ENCODE results near the gene RASAL1. TPM values are rescaled to one million over a fixed set of nuclear protein-coding genes. Genes with fewer than 3 reads are reported as not detected.

The RASAL1 gene
- total RNA-seq, 1 donor from 2014 or later: 0.65 TPM

- no peak overlapping the region for H3K4me3 Mint-ChIP-seq
- TF ChIP-seq, protein P1, sequence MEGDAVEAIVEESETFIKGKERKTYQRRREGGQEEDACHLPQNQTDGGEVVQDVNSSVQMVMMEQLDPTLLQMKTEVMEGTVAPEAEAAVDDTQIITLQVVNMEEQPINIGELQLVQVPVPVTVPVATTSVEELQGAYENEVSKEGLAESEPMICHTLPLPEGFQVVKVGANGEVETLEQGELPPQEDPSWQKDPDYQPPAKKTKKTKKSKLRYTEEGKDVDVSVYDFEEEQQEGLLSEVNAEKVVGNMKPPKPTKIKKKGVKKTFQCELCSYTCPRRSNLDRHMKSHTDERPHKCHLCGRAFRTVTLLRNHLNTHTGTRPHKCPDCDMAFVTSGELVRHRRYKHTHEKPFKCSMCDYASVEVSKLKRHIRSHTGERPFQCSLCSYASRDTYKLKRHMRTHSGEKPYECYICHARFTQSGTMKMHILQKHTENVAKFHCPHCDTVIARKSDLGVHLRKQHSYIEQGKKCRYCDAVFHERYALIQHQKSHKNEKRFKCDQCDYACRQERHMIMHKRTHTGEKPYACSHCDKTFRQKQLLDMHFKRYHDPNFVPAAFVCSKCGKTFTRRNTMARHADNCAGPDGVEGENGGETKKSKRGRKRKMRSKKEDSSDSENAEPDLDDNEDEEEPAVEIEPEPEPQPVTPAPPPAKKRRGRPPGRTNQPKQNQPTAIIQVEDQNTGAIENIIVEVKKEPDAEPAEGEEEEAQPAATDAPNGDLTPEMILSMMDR (IDR thresholded peaks at IDR 0.05; ENCODE audit: unreplicated experiment): no peak
- no peaks in the 10 kb centered on the region for H3K4me1 Mint-ChIP-seq
- no peak for DNase-seq (ENCODE audit: low spot score in 2 of 2, unreplicated experiment in 2 of 2)
- H3K27ac Mint-ChIP-seq: no peak overlapping the region
- peaks cover 87% of the 10 kb centered on the region for H3K27me3 Mint-ChIP-seq (ENCODE audit: low read depth)
- no peaks in the 10 kb centered on the region for H3K36me3 Mint-ChIP-seq
- no peaks in the 10 kb centered on the region for H3K9me3 Mint-ChIP-seq
Measured at GRCh38 chr12:113050795-113051194, 84.8 kb downstream of the RASAL1 start.

DNA sequence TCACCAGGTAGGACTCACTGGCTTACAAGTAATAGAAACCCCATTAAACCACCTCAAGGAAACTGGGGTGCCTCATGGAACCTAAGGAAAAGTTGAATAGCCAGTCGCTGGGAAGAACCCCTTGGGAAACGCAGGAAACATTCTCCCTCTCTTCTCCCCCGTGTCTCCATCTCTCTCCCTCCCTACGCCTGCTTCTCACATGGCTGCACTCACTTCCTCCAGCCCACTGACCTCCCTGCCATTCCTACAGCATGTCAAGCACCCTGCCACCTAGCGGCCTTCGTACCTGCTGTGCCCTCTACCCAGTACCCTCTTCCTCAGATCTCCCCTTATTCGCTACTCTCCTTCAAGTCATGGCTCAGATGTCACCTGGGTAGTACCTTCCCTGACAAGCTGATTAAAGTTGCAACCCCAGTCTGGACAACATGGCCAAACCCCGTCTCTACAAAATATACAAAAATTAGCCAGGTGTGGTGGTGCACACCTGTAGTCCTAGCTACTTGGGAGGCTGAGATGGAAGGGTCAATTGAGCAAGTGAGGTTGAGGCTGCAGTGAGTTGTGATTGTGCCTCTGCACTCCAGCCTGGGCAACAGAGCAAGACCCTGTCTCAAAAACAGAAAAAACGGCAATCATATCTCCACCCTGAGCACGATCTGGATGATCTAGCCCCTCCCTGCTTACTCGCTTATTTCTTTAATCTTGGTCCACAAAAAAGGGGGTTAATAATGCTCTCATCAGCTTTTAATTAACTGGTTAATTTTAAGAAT lies 85.4 kb downstream of the RASAL1 start:
- Mint-ChIP-seq H3K27me3 (ENCODE audit: low read depth) (peaks cover 87% of the 10 kb centered on the region), H3K4me3 (no peak overlapping the region)
- DNase-seq (ENCODE audit: low spot score in 2 of 2, unreplicated experiment in 2 of 2): no peak

More for the DNA sequence above, 85.4 kb downstream of the RASAL1 start:
- no peaks in the 10 kb centered on the region for H3K36me3 Mint-ChIP-seq
- no peak overlapping the region for H3K27ac Mint-ChIP-seq
- no peaks in the 10 kb centered on the region for H3K9me3 Mint-ChIP-seq
- TF ChIP-seq, protein P1 (IDR thresholded peaks at IDR 0.05; ENCODE audit: unreplicated experiment): no peak
- H3K4me1 Mint-ChIP-seq: no peaks in the 10 kb centered on the region

Small RNA genes within 50 kb of the gene (microRNA-seq; reads per million reads assigned to microRNA genes)
- gene MIR7106: 0.88 reads per million

Other genes with a start within 250 kb of the RASAL1 start
- 5.4 to 8.9 TPM (median 6.2 TPM) in 3 replicates for gene OAS1, start 228.8 kb downstream of the RASAL1 start, total RNA-seq
- 6.0 to 7.7 TPM (median 6.5 TPM) in 3 replicates for gene OAS3, start 197.3 kb downstream of the RASAL1 start, total RNA-seq
- gene OAS2, start 157.2 kb downstream of the RASAL1 start, total RNA-seq: 0.22 to 0.43 TPM (median 0.36 TPM) in 3 replicates
- 1.2 to 1.6 TPM (median 1.4 TPM) in 3 replicates for gene DTX1, start 79.0 kb downstream of the RASAL1 start, total RNA-seq
- not detected in 3 replicates for gene CFAP73, start 14.0 kb upstream of the RASAL1 start, total RNA-seq
- gene DDX54, start 49.7 kb upstream of the RASAL1 start, total RNA-seq: 66.7 to 74.5 TPM (median 69.0 TPM) in 3 replicates
- gene RITA1, start 50.0 kb upstream of the RASAL1 start, total RNA-seq: 15.2 to 15.4 TPM (median 15.3 TPM) in 3 replicates
- 40.0 to 46.0 TPM (median 42.7 TPM) in 3 replicates for gene TPCN1, start 85.7 kb upstream of the RASAL1 start, total RNA-seq
- gene SLC8B1, start 199.3 kb upstream of the RASAL1 start, total RNA-seq: 16.7 to 19.1 TPM (median 17.3 TPM) in 3 replicates
- gene PLBD2, start 222.8 kb upstream of the RASAL1 start, total RNA-seq: 37.8 to 39.3 TPM (median 38.7 TPM) in 3 replicates

All from mesothelial cell of epicardium (in vitro differentiated cells).